Effector memory CD8-positive, alpha-beta T cell (primary cell): ENCODE measurements around the gene LAMA3.

Source experiments
- ATAC-seq: fragments of 150-1000 bp; cut with Tn5 transposase; replicated peaks from 2 replicates; pipeline ENCODE4 v1.10.0; 2021; ENCODE audit warnings: mild to moderate bottlenecking, moderate library complexity
- DNase-seq, 3 experiments: peaks; one replicate each; pipeline ENCODE4 v3.0.0; 2021
- H3K27ac Mint-ChIP-seq, 2 donors: one replicate each; pipeline ENCODE4 v1.8.0; 2022; ENCODE audit warnings: mild to moderate bottlenecking in 2 of 2, mixed read lengths in 2 of 2, moderate library complexity in 2 of 2
- H3K27me3 Mint-ChIP-seq, 2 donors: one replicate each; pipeline ENCODE4 v1.8.0; 2022; ENCODE audit warnings: mixed read lengths in 2 of 2
- H3K36me3 Mint-ChIP-seq: one replicate; pipeline ENCODE4 v1.8.0; 2022; ENCODE audit warnings: mild to moderate bottlenecking, moderate library complexity, mixed read lengths; ENCODE audit not compliant: insufficient read depth
- H3K4me1 Mint-ChIP-seq, 2 donors: one replicate each; pipeline ENCODE4 v1.8.0; 2022; ENCODE audit warnings: low read depth in 2 of 2, mixed read lengths in 2 of 2
- H3K4me3 Mint-ChIP-seq, 2 donors: one replicate each; pipeline ENCODE4 v1.8.0; 2022; ENCODE audit warnings: mild to moderate bottlenecking in 2 of 2, mixed read lengths in 2 of 2, moderate library complexity in 2 of 2
- H3K9me3 Mint-ChIP-seq, 2 donors: one replicate each; pipeline ENCODE4 v1.8.0; 2022; ENCODE audit warnings: mixed read lengths in 2 of 2

The LAMA3 gene

GRCh38 chr18:23838233-23838632 lies 149.0 kb downstream of the LAMA3 start:
- Mint-ChIP-seq H3K36me3 (peaks cover 3% of the 10 kb centered on the region), H3K9me3 (no peaks in the 10 kb centered on the region), H3K4me3 (no peak overlapping the region), H3K27ac (no peak overlapping the region), H3K27me3 (no peaks in the 10 kb centered on the region), H3K4me1 (no peaks in the 10 kb centered on the region)
- ATAC-seq (no peak), DNase-seq (no peak)

- Mint-ChIP-seq H3K4me1 (peaks cover 0 to 1% of the 10 kb centered on the region in 2 donors), H3K9me3 (no peaks in the 10 kb centered on the region), H3K27ac (no peak overlapping the region), H3K36me3 (peaks cover 3% of the 10 kb centered on the region), H3K4me3 (no peak overlapping the region), H3K27me3 (no peaks in the 10 kb centered on the region)
- DNase-seq (no peak), ATAC-seq (no peak)
These were observed 149.6 kb downstream of the LAMA3 start for GRCh38 chr18:23838801-23839366.

GRCh38 chr18:23842305-23842704 lies 153.1 kb downstream of the LAMA3 start:
- Mint-ChIP-seq H3K9me3 (no peaks in the 10 kb centered on the region), H3K27ac (no peak overlapping the region), H3K4me3 (no peak overlapping the region), H3K36me3 (peaks cover 3% of the 10 kb centered on the region), H3K4me1 (peaks cover 0 to 2% of the 10 kb centered on the region in 2 donors), H3K27me3 (no peaks in the 10 kb centered on the region)
- DNase-seq (no peak), ATAC-seq (no peak)

GRCh38 chr18:23844991-23845680 lies 155.9 kb downstream of the LAMA3 start:
- peaks cover 0 to 7% of the 10 kb centered on the region in 2 donors for H3K27me3 Mint-ChIP-seq
- H3K9me3 Mint-ChIP-seq: no peaks in the 10 kb centered on the region
- H3K36me3 Mint-ChIP-seq: peaks cover 3% of the 10 kb centered on the region
- DNase-seq (no peak), ATAC-seq (no peak)
- H3K4me3 Mint-ChIP-seq: no peak overlapping the region
- H3K27ac Mint-ChIP-seq: no peak overlapping the region
- H3K4me1 Mint-ChIP-seq: peaks cover 0 to 2% of the 10 kb centered on the region in 2 donors

GRCh38 chr18:23845988-23846630 lies 156.9 kb downstream of the LAMA3 start:
- H3K9me3 Mint-ChIP-seq: no peaks in the 10 kb centered on the region
- H3K27me3 Mint-ChIP-seq: peaks cover 0 to 7% of the 10 kb centered on the region in 2 donors
- peaks cover 0 to 2% of the 10 kb centered on the region in 2 donors for H3K4me1 Mint-ChIP-seq
- no peak overlapping the region for H3K4me3 Mint-ChIP-seq
- H3K27ac Mint-ChIP-seq: no peak overlapping the region
- peaks cover 3% of the 10 kb centered on the region for H3K36me3 Mint-ChIP-seq
- DNase-seq: no peak
- no peak for ATAC-seq

GRCh38 chr18:23847321-23847986 lies 158.2 kb downstream of the LAMA3 start:
- no peak for ATAC-seq
- no peaks in the 10 kb centered on the region for H3K9me3 Mint-ChIP-seq
- no peaks in the 10 kb centered on the region for H3K36me3 Mint-ChIP-seq
- no peak for DNase-seq
- H3K4me3 Mint-ChIP-seq: no peak overlapping the region
- peaks cover 2 to 7% of the 10 kb centered on the region in 2 donors for H3K4me1 Mint-ChIP-seq
- peaks cover 0 to 7% of the 10 kb centered on the region in 2 donors for H3K27me3 Mint-ChIP-seq
- H3K27ac Mint-ChIP-seq: no peak overlapping the region

- Mint-ChIP-seq H3K27me3 (peaks cover 0 to 7% of the 10 kb centered on the region in 2 donors), H3K9me3 (no peaks in the 10 kb centered on the region), H3K27ac (no peak overlapping the region), H3K36me3 (no peaks in the 10 kb centered on the region), H3K4me1 (peaks cover 5 to 11% of the 10 kb centered on the region in 2 donors), H3K4me3 (no peak overlapping the region)
- DNase-seq (no peak), ATAC-seq (no peak)
These were observed 159.9 kb downstream of the LAMA3 start for GRCh38 chr18:23849141-23849540.

- H3K27ac Mint-ChIP-seq: no peak overlapping the region
- H3K27me3 Mint-ChIP-seq: peaks cover 0 to 7% of the 10 kb centered on the region in 2 donors
- H3K36me3 Mint-ChIP-seq: no peaks in the 10 kb centered on the region
- no peak overlapping the region for H3K4me3 Mint-ChIP-seq
- no peaks in the 10 kb centered on the region for H3K9me3 Mint-ChIP-seq
- H3K4me1 Mint-ChIP-seq: peaks cover 5 to 11% of the 10 kb centered on the region in 2 donors
- DNase-seq (no peak), ATAC-seq (no peak)
These were observed 161.0 kb downstream of the LAMA3 start for GRCh38 chr18:23850215-23850614.

- Mint-ChIP-seq H3K4me3 (no peak overlapping the region), H3K36me3 (no peaks in the 10 kb centered on the region), H3K9me3 (no peaks in the 10 kb centered on the region), H3K27me3 (peaks cover 0 to 7% of the 10 kb centered on the region in 2 donors), H3K27ac (no peak overlapping the region), H3K4me1 (peaks cover 5 to 11% of the 10 kb centered on the region in 2 donors)
- ATAC-seq (no peak), DNase-seq (no peak)
These were observed 162.3 kb downstream of the LAMA3 start for GRCh38 chr18:23851470-23852002.

GRCh38 chr18:23852236-23853045 lies 163.2 kb downstream of the LAMA3 start:
- Mint-ChIP-seq H3K36me3 (no peaks in the 10 kb centered on the region), H3K9me3 (no peaks in the 10 kb centered on the region), H3K27ac (peak overlapping the region in 1 of 2 donors; percentile 44), H3K27me3 (peaks cover 0 to 7% of the 10 kb centered on the region in 2 donors), H3K4me3 (no peak overlapping the region), H3K4me1 (peaks cover 9 to 14% of the 10 kb centered on the region in 2 donors)
- ATAC-seq (no peak), DNase-seq (no peak)

- DNase-seq (no peak), ATAC-seq (no peak)
- H3K27ac Mint-ChIP-seq: no peak overlapping the region
- H3K9me3 Mint-ChIP-seq: no peaks in the 10 kb centered on the region
- H3K4me1 Mint-ChIP-seq: peaks cover 9 to 14% of the 10 kb centered on the region in 2 donors
- no peak overlapping the region for H3K4me3 Mint-ChIP-seq
- no peaks in the 10 kb centered on the region for H3K27me3 Mint-ChIP-seq
- H3K36me3 Mint-ChIP-seq: no peaks in the 10 kb centered on the region
These were observed 164.4 kb downstream of the LAMA3 start for GRCh38 chr18:23853448-23854195.

GRCh38 chr18:23855721-23856120 lies 166.5 kb downstream of the LAMA3 start:
- no peaks in the 10 kb centered on the region for H3K36me3 Mint-ChIP-seq

More at GRCh38 chr18:23855721-23856120, 166.5 kb downstream of the LAMA3 start:
- DNase-seq: no peak
- H3K27me3 Mint-ChIP-seq: no peaks in the 10 kb centered on the region
- no peaks in the 10 kb centered on the region for H3K9me3 Mint-ChIP-seq
- ATAC-seq: no peak
- no peak overlapping the region for H3K27ac Mint-ChIP-seq
- no peak overlapping the region for H3K4me3 Mint-ChIP-seq
- peaks cover 9 to 22% of the 10 kb centered on the region in 2 donors for H3K4me1 Mint-ChIP-seq
